HepG2 (cell line): Measurements from ENCODE around the gene ST6GALNAC6. TPM values are rescaled to one million over a fixed set of nuclear protein-coding genes. Genes with fewer than 3 reads are reported as not detected.
A peak's percentile ranks its signal among the peaks of the same experiment; 100 is the strongest.

ENCODE experiments used
- AGO1 ChIP-seq: fragments of 200-400 bp; formaldehyde crosslinking; IDR thresholded peaks from 2 replicates; pipeline ENCODE4 v1.6.1; 2017; ENCODE audit warnings: mild to moderate bottlenecking, low read depth, low read length, moderate library complexity; ENCODE audit not compliant: poor library complexity, severe bottlenecking
- ARID5B ChIP-seq: IDR thresholded peaks from 2 replicates; pipeline ENCODE4 v1.4.0; 2020; ENCODE audit warnings: mild to moderate bottlenecking, missing genetic modification reagents
- DNMT3B ChIP-seq: conservative IDR thresholded peaks from 2 replicates; pipeline ENCODE4 v1.6.1; 2016; ENCODE audit warnings: missing biosample characterization, control low read depth
- ERF ChIP-seq: IDR thresholded peaks from 2 replicates; pipeline ENCODE4 v1.6.1; 2018; ENCODE audit warnings: missing biosample characterization, missing genetic modification reagents
- GTF2F1 ChIP-seq: fragments of 150-350 bp; IDR thresholded peaks from 2 replicates; pipeline ENCODE4 v1.6.1; 2014; ENCODE audit warnings: low read length
- HMG20A ChIP-seq: IDR thresholded peaks from 2 replicates; pipeline ENCODE4 v1.6.1; 2016; ENCODE audit warnings: borderline replicate concordance
- KDM1A ChIP-seq: IDR thresholded peaks from 2 replicates; pipeline ENCODE4 v1.6.1; 2016; ENCODE audit warnings: missing compliant biosample characterization
- MEIS1 ChIP-seq: sonication (generic); formaldehyde crosslinking; IDR thresholded peaks from 2 replicates; pipeline ENCODE4 v1.9.0; 2021; ENCODE audit warnings: mild to moderate bottlenecking, missing genetic modification reagents, moderate library complexity, borderline replicate concordance
- MLXIP ChIP-seq: sonication (generic); formaldehyde crosslinking; IDR thresholded peaks from 2 replicates; pipeline ENCODE4 v1.9.0; 2021; ENCODE audit warnings: missing genetic modification reagents, borderline replicate concordance
- NBN ChIP-seq: fragments of 450-650 bp; conservative IDR thresholded peaks from 2 replicates; pipeline ENCODE4 v1.6.1; 2017
- POLR2A ChIP-seq, 2 experiments: IDR thresholded peaks; 2 replicates each; pipeline ENCODE4 v1.6.1; 2011; ENCODE audit warnings: low read depth in 2 of 2, low read length in 2 of 2, mild to moderate bottlenecking in 1 of 2, moderate library complexity in 1 of 2; ENCODE audit not compliant: insufficient read depth in 1 of 2
- PRDM15 ChIP-seq: sonication (generic); formaldehyde crosslinking; IDR thresholded peaks from 2 replicates; pipeline ENCODE4 v1.4.0; 2020; ENCODE audit warnings: missing genetic modification reagents
- SKI ChIP-seq: fragments of 450-650 bp; IDR thresholded peaks from one replicate; pipeline ENCODE4 v1.6.1; 2018; ENCODE audit warnings: mild to moderate bottlenecking; ENCODE audit not compliant: partially characterized antibody
- SNRNP70 ChIP-seq: fragments of 200-400 bp; formaldehyde crosslinking; IDR thresholded peaks from 2 replicates; pipeline ENCODE4 v1.6.1; 2017; ENCODE audit warnings: mild to moderate bottlenecking, low read depth, low read length, moderate library complexity
- ZGPAT ChIP-seq: IDR thresholded peaks from 2 replicates; pipeline ENCODE4 v1.6.1; 2016; ENCODE audit warnings: mild to moderate bottlenecking
- ZNF121 ChIP-seq: sonication (generic); formaldehyde crosslinking; IDR thresholded peaks from 2 replicates; pipeline ENCODE4 v1.5.0; 2020; ENCODE audit warnings: mild to moderate bottlenecking, missing genetic modification reagents
- ZNF337 ChIP-seq: sonication (generic); formaldehyde crosslinking; IDR thresholded peaks from 2 replicates; pipeline ENCODE4 v1.5.1; 2020; ENCODE audit warnings: missing genetic modification reagents, low read depth, mild to moderate bottlenecking, borderline replicate concordance
- ZNF607 ChIP-seq: sonication (generic); formaldehyde crosslinking; IDR thresholded peaks from 2 replicates; pipeline ENCODE4 v1.5.1; 2020; ENCODE audit warnings: missing genetic modification reagents, mild to moderate bottlenecking, borderline replicate concordance
- ZNF616 ChIP-seq: sonication (generic); formaldehyde crosslinking; IDR thresholded peaks from 2 replicates; pipeline ENCODE4 v1.5.0; 2020; ENCODE audit warnings: low read depth, mild to moderate bottlenecking, missing genetic modification reagents
- polyA plus RNA-seq, 8 experiments: library from polyadenylated mRNA; depleted of rRNA in 3 of 8; stranded (reverse) in 7 of 8; unstranded in 1 of 8; fragments of >200 nt; fragmentation: Illumina TruSeq in 4 of 8; extraction: Trizol in 4 of 8; gene quantifications; 2 replicates each; pipeline versions ENCODE4 v1.2.1 to v1.2.3, GENCODE V29; 2011 to 2016; ENCODE audit warnings: low read depth in 4 of 8, missing spikeins in 1 of 8, mixed read lengths in 1 of 8; ENCODE audit not compliant: insufficient read depth in 1 of 8
- total RNA-seq, 5 experiments: library from RNA; depleted of rRNA; stranded (reverse); fragments of >200 nt; fragmentation: Illumina TruSeq; extraction: Trizol; gene quantifications; 2 replicates each; pipeline ENCODE4 v1.2.3, GENCODE V29; 2016; ENCODE audit warnings: low read depth in 1 of 5

Gene ST6GALNAC6
- total and polyA plus RNA-seq, 2 of the 13 experiments (the other 11 are each of a cell fraction or from before 2014, with no cell fraction given), result 18.5 to 65.4 TPM

GRCh38 chr9:127897193-127897692, 2.2 kb downstream of the ST6GALNAC6 start (continued):
- TF ChIP-seq PRDM15 (CRISPR knock-in tag) (no peak), ZNF121 (CRISPR knock-in tag) (no peak), MLXIP (CRISPR knock-in tag) (no peak), MEIS1 (CRISPR knock-in tag) (no peak), NBN (no peak), SKI (no peak), POLR2A (IDR thresholded peaks at IDR 0.05; ENCODE audit: insufficient read depth in 1 of 2, low read depth in 2 of 2, low read length in 2 of 2) (peak in 1 of 2 experiments; percentile 67; a peak in 2 of 4 replicates), AGO1 (no peak), ERF (no peak), KDM1A (CRISPR knock-in tag) (no peak), GTF2F1 (no peak), ZGPAT (CRISPR knock-in tag) (peak; percentile 58), ZNF607 (no peak), ZNF337 (no peak), SNRNP70 (no peak), DNMT3B (CRISPR knock-in tag) (no peak), ZNF616 (no peak), ARID5B (CRISPR knock-in tag) (peak; percentile 71), HMG20A (CRISPR knock-in tag) (no peak)
